NCI-H446 treated with DMSO at 0.1 percent for 48 hours (cell line): ENCODE results near the gene SPDYE3.
A peak's percentile ranks its signal among the peaks of the same experiment; 100 is the strongest.
"Not testable (repeated sequence)": the region's sequence is repeated elsewhere in the genome, so short reads cannot be mapped to it uniquely, and the experiment has no call there.

ENCODE experiments used
- DNase-seq: peaks from one replicate; lab custom pipeline; 2025; lab: John Stamatoyannopoulos, UW

Gene SPDYE3

GRCh38 chr7:100287191-100287969 lies 20.1 kb upstream of the SPDYE3 start:
- DNase-seq: not testable (repeated sequence)

DNA sequence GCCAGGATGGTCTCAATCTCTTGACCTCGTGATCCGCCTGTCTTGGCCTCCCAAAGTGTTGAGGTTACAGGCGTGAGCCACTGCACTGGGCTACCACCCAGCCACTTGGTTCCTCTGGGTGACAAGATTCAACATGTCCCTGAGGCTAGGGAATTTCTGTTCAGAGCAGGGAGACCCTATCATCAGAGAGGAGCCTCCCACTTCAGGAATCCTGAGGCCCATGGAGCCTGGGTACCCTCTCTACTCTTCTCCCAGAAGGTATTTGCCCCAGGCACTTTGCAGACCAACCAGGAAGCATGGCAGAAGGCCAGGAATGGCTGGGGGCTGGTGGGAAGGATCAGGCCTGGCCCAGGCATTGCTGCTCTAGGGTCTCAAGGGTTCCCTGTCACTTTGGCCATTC lies 19.2 kb upstream of the SPDYE3 start:
- not testable (repeated sequence) for DNase-seq

DNA sequence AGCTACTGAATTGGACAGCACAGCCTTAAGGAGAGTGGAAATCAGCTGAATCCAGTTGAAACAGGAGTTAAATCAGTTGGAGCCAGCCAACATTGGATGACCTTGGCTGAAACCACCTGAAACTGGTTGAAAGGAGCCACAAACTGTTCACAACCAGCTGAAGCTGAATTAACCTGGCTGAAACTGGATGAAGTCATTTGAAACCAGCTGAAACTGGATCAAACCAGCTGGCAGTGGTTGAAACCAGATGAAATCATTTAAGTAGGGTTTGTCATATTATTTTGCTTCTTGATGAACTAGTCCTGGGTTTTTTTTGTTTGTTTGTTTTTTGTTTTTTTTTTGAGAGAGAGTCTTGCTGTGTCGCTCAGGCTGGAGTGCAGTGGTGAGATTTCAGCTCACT lies 15.3 kb upstream of the SPDYE3 start:
- DNase-seq: not testable (repeated sequence)

GRCh38 chr7:100295269-100295668 lies 12.2 kb upstream of the SPDYE3 start:
- DNase-seq: not testable (repeated sequence)

- not testable (repeated sequence) for DNase-seq
Measured at GRCh38 chr7:100297852-100298631, 9.5 kb upstream of the SPDYE3 start.

GRCh38 chr7:100298632-100298895 lies 8.9 kb upstream of the SPDYE3 start:
- DNase-seq: not testable (repeated sequence)

DNA sequence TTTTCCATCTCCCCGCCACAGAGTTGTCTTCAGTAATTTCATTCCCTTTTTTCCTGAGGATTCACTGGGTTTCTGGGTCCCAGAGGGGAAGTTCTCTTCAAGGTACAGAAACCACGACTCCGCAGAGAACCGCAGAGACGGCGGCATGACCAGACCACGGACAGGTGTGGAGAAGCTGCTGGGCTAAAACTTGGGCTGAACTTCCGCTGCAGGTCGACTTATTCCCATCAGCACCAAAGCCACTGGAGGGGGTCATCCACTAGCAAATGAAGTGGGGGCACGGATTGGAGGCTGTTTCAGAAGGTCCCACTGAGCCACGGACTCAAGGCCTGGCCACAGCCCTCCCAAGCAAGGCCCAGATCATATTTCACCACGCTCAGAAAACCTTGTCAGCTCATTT lies 3.0 kb upstream of the SPDYE3 start:
- DNase-seq: not testable (repeated sequence)

GRCh38 chr7:100318329-100318728 lies 10.8 kb downstream of the SPDYE3 start:
- DNase-seq: not testable (repeated sequence)

DNA sequence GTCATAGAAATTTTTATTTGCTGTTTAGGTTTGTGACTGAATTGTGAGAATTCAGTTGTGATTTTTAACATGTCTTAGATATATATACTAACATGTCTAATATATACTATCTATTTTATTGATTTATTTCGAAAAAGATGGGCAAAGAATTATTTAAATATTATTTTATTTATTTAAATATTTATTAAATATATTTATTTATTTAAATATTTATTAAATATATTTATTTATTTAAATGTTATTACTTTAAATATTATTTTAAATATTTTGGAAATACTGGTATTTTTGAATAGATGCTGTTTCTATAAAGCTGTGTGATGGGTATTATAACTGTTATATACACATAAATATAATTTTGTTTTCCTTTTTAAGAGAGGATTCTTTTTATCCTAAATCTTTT lies 14.1 kb downstream of the SPDYE3 start:
- DNase-seq: not testable (repeated sequence)

DNA sequence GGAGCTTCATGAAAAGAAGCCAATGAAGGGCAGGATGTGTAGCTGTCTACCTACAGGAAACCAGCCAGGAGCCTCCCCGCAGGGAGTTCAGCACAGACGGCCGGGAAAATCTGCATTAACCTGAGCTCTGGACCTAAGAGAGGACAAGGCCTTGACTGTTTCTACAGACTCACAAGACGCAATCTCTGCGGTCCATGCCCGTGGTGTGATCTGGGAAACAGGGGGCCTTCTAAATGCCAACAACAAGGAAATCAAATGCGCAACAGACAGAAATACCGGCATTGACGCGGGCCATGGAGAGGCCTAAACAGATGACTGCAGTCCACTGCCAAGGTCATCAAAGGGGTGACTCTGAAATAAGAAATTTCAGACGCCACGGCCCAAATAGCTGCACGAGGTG lies 16.7 kb downstream of the SPDYE3 start:
- DNase-seq: not testable (repeated sequence)

GRCh38 chr7:100325671-100326070 lies 18.2 kb downstream of the SPDYE3 start:
- not testable (repeated sequence) for DNase-seq

DNA sequence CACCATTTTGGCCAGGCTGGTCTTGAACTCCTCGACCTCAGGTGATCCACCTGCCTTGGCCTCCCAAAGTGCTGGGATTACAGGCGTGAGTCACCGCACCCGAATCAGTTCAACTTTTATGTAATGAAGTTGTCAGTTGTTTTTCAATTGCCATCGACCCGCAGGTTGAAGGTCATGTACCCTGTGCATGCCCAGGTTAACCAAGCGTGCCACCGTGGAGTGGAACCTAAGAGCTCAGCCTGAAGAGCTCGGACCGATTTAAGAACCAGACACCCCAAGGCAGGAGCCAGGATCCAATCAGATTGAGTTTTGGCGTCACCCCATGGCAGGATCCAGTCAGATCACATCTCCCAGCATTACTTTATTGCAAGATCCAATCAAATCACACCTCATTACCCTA lies 19.4 kb downstream of the SPDYE3 start:
- not testable (repeated sequence) for DNase-seq

GRCh38 chr7:100335566-100336466 lies 28.3 kb downstream of the SPDYE3 start:
- peak; percentile 79 for DNase-seq

GRCh38 chr7:100338083-100338696 lies 30.7 kb downstream of the SPDYE3 start:
- DNase-seq: not testable (repeated sequence)

GRCh38 chr7:100341286-100341685 lies 33.8 kb downstream of the SPDYE3 start:
- not testable (repeated sequence) for DNase-seq

DNA sequence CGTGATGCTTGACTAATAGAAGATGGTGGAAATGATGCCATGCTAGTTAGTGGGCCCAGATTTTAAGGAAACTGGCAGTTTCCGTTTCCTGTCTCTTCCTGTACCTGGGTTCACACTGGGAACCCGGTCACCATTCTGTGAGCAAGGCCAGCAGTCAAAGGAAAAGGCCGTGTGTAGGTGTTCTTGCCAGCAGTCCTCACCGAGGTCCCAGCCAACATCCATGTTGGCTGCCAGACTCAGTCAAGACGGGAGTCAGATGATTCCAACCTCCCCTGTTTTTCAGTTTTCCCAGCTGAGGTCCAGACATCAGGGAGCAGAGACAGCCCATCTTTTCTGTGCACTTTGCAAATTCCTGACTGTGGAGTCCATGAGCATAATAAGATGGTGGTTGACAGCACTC lies 35.3 kb downstream of the SPDYE3 start:
- no peak for DNase-seq

DNA sequence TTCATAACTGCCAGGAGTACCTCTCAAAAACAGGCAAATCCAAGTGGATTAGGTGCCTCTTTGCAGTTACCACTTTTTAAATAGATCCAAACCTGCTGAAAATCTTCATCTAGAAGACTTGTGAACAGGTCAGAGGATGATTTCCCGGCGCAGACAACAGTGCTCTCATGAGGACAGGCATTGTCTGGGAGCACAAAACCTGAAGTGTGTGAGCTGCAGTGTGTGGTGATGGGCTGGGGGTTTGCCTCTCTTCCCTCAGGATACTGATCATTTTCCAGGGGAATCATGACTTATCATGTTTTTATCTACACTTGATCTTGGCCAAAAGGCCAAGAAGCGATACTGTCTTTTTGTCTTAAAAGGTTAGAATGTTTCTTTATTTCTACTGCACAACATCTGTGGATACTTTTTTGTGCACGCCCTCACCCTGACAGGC lies 36.6 kb downstream of the SPDYE3 start:
- DNase-seq: not testable (repeated sequence)

GRCh38 chr7:100344560-100345287 lies 37.2 kb downstream of the SPDYE3 start:
- DNase-seq: not testable (repeated sequence)

DNA sequence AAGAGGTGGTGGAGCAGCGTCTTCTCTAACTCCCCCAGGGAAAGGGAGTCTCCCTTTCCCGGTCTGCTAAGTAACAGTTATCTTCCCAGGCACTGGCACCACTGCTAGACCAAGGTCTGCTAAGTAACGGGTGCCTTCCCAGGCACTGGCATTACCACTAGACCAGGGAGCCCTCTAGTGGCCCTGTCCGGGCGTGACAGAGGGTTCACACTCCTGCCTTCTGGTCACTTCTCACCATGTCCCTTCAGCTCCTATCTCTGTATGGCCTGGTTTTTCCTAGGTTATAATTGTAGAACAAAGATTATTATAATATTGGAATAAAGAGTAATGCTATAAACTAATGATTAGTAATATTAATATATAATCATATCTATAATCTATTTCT lies 37.8 kb downstream of the SPDYE3 start:
- not testable (repeated sequence) for DNase-seq

DNA sequence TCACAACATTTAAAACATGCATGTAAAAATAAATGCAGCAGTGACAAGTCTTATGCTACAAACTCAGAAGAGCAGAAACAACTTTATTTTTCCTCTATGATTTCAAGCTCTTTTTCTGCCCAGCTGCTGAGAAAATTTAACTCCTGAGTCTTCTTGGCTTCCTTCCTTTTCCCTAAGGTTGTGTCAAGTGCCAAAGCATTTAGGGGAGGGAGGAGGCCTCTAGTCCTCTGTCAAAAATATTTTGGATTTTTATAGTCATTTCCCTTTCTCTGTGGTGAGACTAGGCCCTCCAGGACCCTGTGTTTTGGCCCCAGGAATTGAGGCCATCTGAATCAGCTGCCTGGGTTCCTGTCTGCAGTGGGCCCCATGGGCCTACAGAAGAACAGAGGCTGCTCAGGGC lies 39.4 kb downstream of the SPDYE3 start:
- no peak for DNase-seq

GRCh38 chr7:100348805-100349204 lies 41.3 kb downstream of the SPDYE3 start:
- DNase-seq: no peak
